ENCODE measurements around the gene NAV2. TPM values are rescaled to one million over a fixed set of nuclear protein-coding genes. Genes with fewer than 3 reads are reported as not detected.

The NAV2 gene
- polyA plus RNA-seq, 3 donors = not detected

DNA sequence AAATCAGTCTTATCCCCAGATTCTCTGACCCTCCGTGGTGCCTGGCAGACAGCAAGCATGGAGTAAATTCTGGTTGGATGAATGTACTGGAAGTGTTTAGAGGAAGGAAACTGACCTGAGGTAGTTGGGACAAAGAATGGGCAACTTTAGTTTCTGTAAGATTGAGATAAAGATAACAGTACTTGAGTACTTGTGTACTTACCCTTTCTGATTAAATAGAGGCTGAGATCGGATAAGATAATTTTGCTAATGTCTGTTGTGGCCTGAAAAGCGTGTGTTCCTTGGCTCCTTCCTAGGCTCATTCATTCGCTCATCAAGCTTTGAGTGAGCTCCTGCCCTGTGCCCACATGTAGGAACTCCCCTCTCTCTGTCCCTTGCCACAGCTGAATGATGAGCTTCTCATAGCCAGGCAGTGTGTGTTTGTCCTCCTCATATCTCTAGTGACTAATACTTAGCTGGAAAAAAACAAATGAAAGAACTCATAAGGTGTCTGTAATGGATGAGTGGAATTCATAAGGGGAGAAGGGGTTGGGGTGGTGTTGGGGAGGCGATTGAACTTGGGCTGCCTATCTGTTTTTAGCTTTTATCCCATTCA, 329.5 kb downstream of the NAV2 start:
- Histone ChIP-seq H3K36me3 (replicated peaks in 1 of 2; ENCODE audit: control insufficient read depth in 1 of 2, insufficient read depth in 2 of 2, low read length in 2 of 2) (no peaks in the 10 kb centered on the region), H2AFZ (ENCODE audit: insufficient read depth, low read depth, low read length, poor library complexity, severe bottlenecking) (no peak overlapping the region), H3K27me3 (ENCODE audit: control insufficient read depth in 2 of 2, insufficient read depth in 2 of 2, low read length in 2 of 2) (no peaks in the 10 kb centered on the region), H3K4me3 (replicated peaks in 1 of 3; ENCODE audit: low read depth in 2 of 3, low read length in 3 of 3) (no peak overlapping the region), H3K4me1 (ENCODE audit: control insufficient read depth in 1 of 2, insufficient read depth in 2 of 2, low read length in 2 of 2) (peaks cover 14 to 19% of the 10 kb centered on the region in 2 donors), H3K27ac (ENCODE audit: low read depth in 1 of 2, low read length in 2 of 2) (no peak overlapping the region), H3K9ac (ENCODE audit: insufficient read depth, low read length, poor library complexity, severe bottlenecking) (no peak overlapping the region), H3K4me2 (replicated peaks; ENCODE audit: extremely low read depth, low read length, poor library complexity, severe bottlenecking) (no peak overlapping the region), H3K9me3 (replicated peaks in 1 of 2; ENCODE audit: control insufficient read depth in 1 of 2, insufficient read depth in 1 of 2, low read length in 2 of 2) (no peaks in the 10 kb centered on the region), H3K79me2 (ENCODE audit: insufficient read depth, low read length) (no peaks in the 10 kb centered on the region), H4K20me1 (ENCODE audit: insufficient read depth, low read length) (no peaks in the 10 kb centered on the region)
- TF ChIP-seq CTCF (IDR thresholded peaks at IDR 0.05) = no peak
- no peaks in the 10 kb centered on the region for H3K36me3 Mint-ChIP-seq
- DNase-seq = no peak
- H3K4me3 Mint-ChIP-seq = no peak overlapping the region
- no peak overlapping the region for H3K27ac Mint-ChIP-seq
- peaks cover 0 to 4% (median 2%) of the 10 kb centered on the region in 3 donors for H3K27me3 Mint-ChIP-seq (ENCODE audit: low read depth in 3 of 3)
- 79% methylated on average over 4 of the region's 5 CpGs for WGBS (ENCODE audit: insufficient coverage)
- peaks cover 18% of the 10 kb centered on the region for H3K4me1 Mint-ChIP-seq
- H3K9me3 Mint-ChIP-seq = peaks cover 0 to 2% (median 0%) of the 10 kb centered on the region in 7 donors
- intact Hi-C loops (cut with micrococcal nuclease) = no loop called here

- no peak overlapping the region for H3K27ac Mint-ChIP-seq
- DNase-seq = no peak
- Histone ChIP-seq H3K27me3 (ENCODE audit: control insufficient read depth in 2 of 2, insufficient read depth in 2 of 2, low read length in 2 of 2) (no peaks in the 10 kb centered on the region), H2AFZ (ENCODE audit: insufficient read depth, low read depth, low read length, poor library complexity, severe bottlenecking) (no peak overlapping the region), H3K27ac (ENCODE audit: low read depth in 1 of 2, low read length in 2 of 2) (no peak overlapping the region), H3K79me2 (ENCODE audit: insufficient read depth, low read length) (no peaks in the 10 kb centered on the region), H3K9ac (ENCODE audit: insufficient read depth, low read length, poor library complexity, severe bottlenecking) (no peak overlapping the region), H3K4me3 (replicated peaks in 1 of 3; ENCODE audit: low read depth in 2 of 3, low read length in 3 of 3) (no peak overlapping the region), H4K20me1 (ENCODE audit: insufficient read depth, low read length) (no peaks in the 10 kb centered on the region), H3K4me2 (replicated peaks; ENCODE audit: extremely low read depth, low read length, poor library complexity, severe bottlenecking) (no peak overlapping the region), H3K4me1 (ENCODE audit: control insufficient read depth in 1 of 2, insufficient read depth in 2 of 2, low read length in 2 of 2) (peaks cover 14 to 19% of the 10 kb centered on the region in 2 donors), H3K9me3 (replicated peaks in 1 of 2; ENCODE audit: control insufficient read depth in 1 of 2, insufficient read depth in 1 of 2, low read length in 2 of 2) (no peaks in the 10 kb centered on the region), H3K36me3 (replicated peaks in 1 of 2; ENCODE audit: control insufficient read depth in 1 of 2, insufficient read depth in 2 of 2, low read length in 2 of 2) (no peaks in the 10 kb centered on the region)
- no peaks in the 10 kb centered on the region for H3K36me3 Mint-ChIP-seq
- H3K9me3 Mint-ChIP-seq = peaks cover 0 to 2% (median 0%) of the 10 kb centered on the region in 7 donors
- peaks cover 24% of the 10 kb centered on the region for H3K4me1 Mint-ChIP-seq
- 74% methylated on average over 5 of the region's 11 CpGs for WGBS (ENCODE audit: insufficient coverage)
- peaks cover 0 to 4% (median 2%) of the 10 kb centered on the region in 3 donors for H3K27me3 Mint-ChIP-seq (ENCODE audit: low read depth in 3 of 3)
- no peak for TF ChIP-seq CTCF (IDR thresholded peaks at IDR 0.05)
- H3K4me3 Mint-ChIP-seq = no peak overlapping the region
- intact Hi-C loops (cut with micrococcal nuclease) = no loop called here
Measured at GRCh38 chr11:20042811-20043341, 330.2 kb downstream of the NAV2 start.

Data from CD14-positive monocyte (primary cell).